Neuronal stem cell (in vitro differentiated cells): Measurements from ENCODE around the gene TMEM72.

Source experiments
- DNase-seq: peaks from one replicate; pipeline ENCODE4 v3.0.0-alpha.2; 2013; ENCODE audit warnings: low spot score
- H2AFZ ChIP-seq: one replicate; pipeline ENCODE4 v1.6.1; 2013; ENCODE audit warnings: mild to moderate bottlenecking, low read length, inconsistent platforms
- H2AK5ac ChIP-seq: 2 replicates; pipeline ENCODE4 v1.6.1; 2013; ENCODE audit warnings: low read depth, mild to moderate bottlenecking, inconsistent platforms, low read length, moderate library complexity, mixed read lengths
- H2BK120ac ChIP-seq: 2 replicates; pipeline ENCODE4 v1.6.1; 2013; ENCODE audit warnings: low read depth, mild to moderate bottlenecking, inconsistent platforms, low read length, moderate library complexity, mixed read lengths
- H2BK12ac ChIP-seq: one replicate; pipeline ENCODE4 v1.6.1; 2013; ENCODE audit warnings: low read length, inconsistent platforms
- H2BK15ac ChIP-seq: 2 replicates; pipeline ENCODE4 v1.6.1; 2013; ENCODE audit warnings: mild to moderate bottlenecking, low read length, inconsistent platforms, mixed read lengths
- H2BK5ac ChIP-seq: one replicate; pipeline ENCODE4 v1.6.1; 2013; ENCODE audit warnings: inconsistent platforms, mild to moderate bottlenecking, low read length, moderate library complexity
- H3K14ac ChIP-seq: one replicate; pipeline ENCODE4 v1.6.1; 2013; ENCODE audit warnings: low read length, inconsistent platforms
- H3K18ac ChIP-seq: 2 replicates; pipeline ENCODE4 v1.6.1; 2013; ENCODE audit warnings: low read length, inconsistent platforms
- H3K23ac ChIP-seq: 2 replicates; pipeline ENCODE4 v1.6.1; 2013; ENCODE audit warnings: low read depth, mild to moderate bottlenecking, mixed read lengths, low read length, inconsistent platforms; ENCODE audit not compliant: poor library complexity
- H3K27ac ChIP-seq: replicated peaks from 3 replicates; pipeline ENCODE4 v1.5.1; 2013; ENCODE audit warnings: low read length, inconsistent platforms
- H3K27me3 ChIP-seq, 3 experiments: 2 replicates each; pipeline ENCODE4 v1.6.1; 2013; ENCODE audit warnings: low read length in 3 of 3, mild to moderate bottlenecking in 2 of 3, inconsistent platforms in 1 of 3, low read depth in 1 of 3, mixed read lengths in 1 of 3, moderate library complexity in 1 of 3; ENCODE audit not compliant: control insufficient read depth in 3 of 3, insufficient read depth in 3 of 3
- H3K36me3 ChIP-seq, 2 donors: replicated peaks in 1 of 2; 2 replicates each; pipeline ENCODE4 v1.6.1; 2013; ENCODE audit warnings: low read length in 2 of 2; ENCODE audit not compliant: control insufficient read depth in 2 of 2, insufficient read depth in 2 of 2
- H3K4ac ChIP-seq: 2 replicates; pipeline ENCODE4 v1.6.1; 2013; ENCODE audit warnings: inconsistent platforms, mild to moderate bottlenecking, low read length, moderate library complexity
- H3K4me1 ChIP-seq, 2 donors: 1 replicate in 1 of 2; 2 replicates in 1 of 2; pipeline ENCODE4 v1.6.1; 2013; ENCODE audit warnings: low read length in 2 of 2, low read depth in 1 of 2; ENCODE audit not compliant: control insufficient read depth in 2 of 2, insufficient read depth in 1 of 2
- H3K4me2 ChIP-seq: one replicate; pipeline ENCODE4 v1.6.1; 2013; ENCODE audit warnings: mild to moderate bottlenecking, low read length, inconsistent platforms; ENCODE audit not compliant: insufficient read depth, poor library complexity, severe bottlenecking
- H3K4me3 ChIP-seq, 2 donors: 2 replicates each; pipeline ENCODE4 v1.5.1; 2013; ENCODE audit warnings: low read length in 2 of 2, mild to moderate bottlenecking in 2 of 2, inconsistent platforms in 1 of 2, moderate library complexity in 1 of 2
- H3K79me1 ChIP-seq: one replicate; pipeline ENCODE4 v1.6.1; 2013; ENCODE audit warnings: low read depth, mild to moderate bottlenecking, inconsistent platforms, low read length, moderate library complexity
- H3K9ac ChIP-seq: one replicate; pipeline ENCODE4 v1.6.1; 2013; ENCODE audit warnings: mild to moderate bottlenecking, low read depth, low read length, inconsistent platforms; ENCODE audit not compliant: poor library complexity
- H3K9me3 ChIP-seq, 2 donors: replicated peaks in 1 of 2; 2 replicates each; pipeline versions ENCODE3 to v1.6.1; 2013; ENCODE audit warnings: low read length in 2 of 2, mild to moderate bottlenecking in 2 of 2, inconsistent platforms in 1 of 2, low read depth in 1 of 2, mixed read lengths in 1 of 2, moderate library complexity in 1 of 2; ENCODE audit not compliant: control insufficient read depth in 2 of 2, insufficient read depth in 1 of 2
- H4K8ac ChIP-seq: one replicate; pipeline ENCODE4 v1.6.1; 2013; ENCODE audit warnings: low read depth, mild to moderate bottlenecking, inconsistent platforms, low read length, moderate library complexity
- H4K91ac ChIP-seq: one replicate; pipeline ENCODE4 v1.6.1; 2013; ENCODE audit warnings: low read length, low read depth, mild to moderate bottlenecking, inconsistent platforms; ENCODE audit not compliant: poor library complexity
- WGBS, 2 donors: extraction: QIAGEN DNeasy Blood & Tissue Kit; methylation state at CpG; one replicate each; pipeline ENCODE4 v1.1.7; 2013; ENCODE audit warnings: missing lambda C conversion rate in 2 of 2, mixed read lengths in 1 of 2; ENCODE audit not compliant: insufficient read length in 2 of 2, insufficient replicate concordance in 1 of 2; ENCODE audit errors: extremely low coverage in 2 of 2; 5-methylcytosine and 5-hydroxymethylcytosine counted together

The TMEM72 gene

DNA sequence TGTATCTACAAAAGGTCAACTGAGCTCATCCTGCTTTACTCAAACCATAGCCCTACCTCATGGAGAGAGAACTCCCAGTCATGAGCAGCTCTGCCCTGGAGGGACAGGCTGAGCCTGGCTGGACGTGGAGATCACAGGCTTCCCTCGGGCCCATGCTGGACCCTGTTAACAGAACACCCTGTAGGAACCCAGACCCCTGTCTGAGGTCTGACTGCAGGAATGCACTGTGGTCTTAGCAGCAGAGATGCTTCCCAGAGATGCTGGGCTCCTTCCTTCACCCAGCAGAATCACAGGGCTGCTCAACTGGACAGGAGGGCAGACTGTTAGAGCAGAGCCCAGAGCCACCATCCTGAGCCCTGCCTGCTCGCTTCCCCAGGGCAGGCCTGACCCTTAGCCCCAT is 814 bp downstream of the TMEM72 start:
- Histone ChIP-seq H3K4me2 (no peak overlapping the region), H2AK5ac (no peak overlapping the region), H3K4ac (no peak overlapping the region), H2BK120ac (no peak overlapping the region), H2BK12ac (no peak overlapping the region), H2BK15ac (peak overlapping the region; percentile 0), H3K4me3 (no peak overlapping the region), H3K9me3 (no peaks in the 10 kb centered on the region), H3K36me3 (no peaks in the 10 kb centered on the region), H3K23ac (no peak overlapping the region), H3K14ac (no peak overlapping the region), H3K27ac (no peak overlapping the region), H3K27me3 (peaks cover 0 to 5% (median 0%) of the 10 kb centered on the region in 3 experiments), H3K79me1 (no peaks in the 10 kb centered on the region), H3K9ac (no peak overlapping the region), H3K18ac (peak overlapping the region; percentile 49), H2AFZ (no peak overlapping the region), H3K4me1 (peaks cover 0 to 25% of the 10 kb centered on the region in 2 donors), H4K8ac (no peak overlapping the region), H2BK5ac (no peak overlapping the region), H4K91ac (no peak overlapping the region)
- DNase-seq = no peak
- no CpG with 5 or more reads among the region's 3 CpGs for WGBS, 2 donors

DNA sequence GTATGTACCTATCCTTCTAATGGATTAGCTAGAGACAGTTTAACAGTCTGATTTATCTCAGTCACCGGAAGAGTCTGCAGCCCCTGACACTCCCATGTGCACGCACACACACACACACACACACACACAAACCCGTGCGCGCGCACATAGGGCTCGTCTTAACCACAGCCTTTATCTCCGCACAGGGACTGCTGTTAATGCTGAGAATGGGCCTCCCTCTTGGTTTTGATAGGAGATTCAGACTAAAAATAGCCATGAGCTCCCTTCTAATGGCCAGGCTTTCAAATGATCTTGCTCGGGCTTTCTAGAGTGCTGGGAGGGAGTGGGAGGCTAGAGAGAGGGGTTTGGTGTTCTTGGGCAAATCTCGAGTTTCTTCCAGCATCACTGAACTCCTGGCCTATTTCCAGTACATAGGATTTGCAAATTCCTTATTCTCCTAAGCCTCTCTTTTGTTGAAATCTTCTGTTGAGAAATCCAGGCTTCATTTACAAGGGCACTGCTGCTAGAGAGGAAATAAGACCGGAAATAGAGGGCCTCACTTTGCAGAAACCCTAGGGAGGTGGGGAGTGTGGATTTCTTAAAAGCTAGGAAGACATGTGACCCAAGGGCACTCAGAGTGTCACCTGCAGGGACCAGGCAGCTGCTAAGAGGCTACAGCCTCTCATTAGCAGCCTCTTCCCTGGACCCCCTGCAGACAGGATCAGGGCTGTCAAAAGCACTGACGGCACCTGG is 2.4 kb downstream of the TMEM72 start:
- Histone ChIP-seq H2AK5ac (no peak overlapping the region), H3K14ac (no peak overlapping the region), H2AFZ (peak overlapping the region; percentile 45), H4K8ac (no peak overlapping the region), H3K79me1 (no peaks in the 10 kb centered on the region), H3K27ac (no peak overlapping the region), H3K18ac (peak overlapping the region; percentile 68), H3K36me3 (no peaks in the 10 kb centered on the region), H3K9me3 (no peaks in the 10 kb centered on the region), H2BK120ac (no peak overlapping the region), H2BK5ac (peak overlapping the region; percentile 40), H2BK12ac (no peak overlapping the region), H3K4me2 (no peak overlapping the region), H2BK15ac (no peak overlapping the region), H3K27me3 (peaks cover 0 to 5% (median 0%) of the 10 kb centered on the region in 3 experiments), H3K23ac (no peak overlapping the region), H3K9ac (no peak overlapping the region), H3K4me3 (no peak overlapping the region), H3K4me1 (peaks cover 0 to 17% of the 10 kb centered on the region in 2 donors), H3K4ac (no peak overlapping the region), H4K91ac (no peak overlapping the region)
- WGBS, 2 donors = no CpG with 5 or more reads among the region's 12 CpGs
- no peak for DNase-seq

DNA sequence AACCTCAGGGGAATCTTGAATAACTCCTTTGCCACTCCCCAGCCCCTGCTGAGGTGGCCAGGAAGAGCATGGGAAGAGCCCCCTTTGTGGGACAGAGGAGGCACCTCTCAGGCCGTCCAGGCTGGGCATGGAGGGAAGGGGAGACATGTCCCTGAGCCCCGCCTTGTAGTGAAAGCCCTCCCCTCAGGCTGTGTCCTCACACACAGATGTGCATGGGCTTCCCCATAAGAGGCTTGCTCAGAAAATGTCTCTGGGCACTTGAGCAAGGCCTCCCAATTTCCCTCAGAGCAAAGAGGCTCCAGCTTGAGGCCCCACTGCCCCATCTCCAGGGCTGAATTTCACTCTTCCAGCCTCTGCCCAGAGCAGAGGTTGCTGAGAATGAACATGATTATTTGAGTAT is 3.8 kb downstream of the TMEM72 start:
- H3K4me3 ChIP-seq = no peak overlapping the region
- H3K23ac ChIP-seq = no peak overlapping the region
- H4K8ac ChIP-seq = no peak overlapping the region

GRCh38 chr10:44916429-44916828 is 5.3 kb downstream of the TMEM72 start:
- Histone ChIP-seq H3K4me3 (no peak overlapping the region), H2AFZ (no peak overlapping the region), H3K9ac (no peak overlapping the region), H3K18ac (no peak overlapping the region), H2BK5ac (no peak overlapping the region), H3K9me3 (no peaks in the 10 kb centered on the region), H3K79me1 (no peaks in the 10 kb centered on the region), H3K14ac (no peak overlapping the region), H3K27ac (no peak overlapping the region), H4K8ac (no peak overlapping the region), H3K27me3 (peaks cover 0 to 4% (median 0%) of the 10 kb centered on the region in 3 experiments), H2BK15ac (no peak overlapping the region), H3K4me1 (peaks cover 0 to 6% of the 10 kb centered on the region in 2 donors), H3K23ac (no peak overlapping the region), H3K4ac (no peak overlapping the region), H3K36me3 (no peaks in the 10 kb centered on the region), H2BK120ac (no peak overlapping the region), H2AK5ac (no peak overlapping the region), H3K4me2 (no peak overlapping the region), H4K91ac (no peak overlapping the region), H2BK12ac (no peak overlapping the region)
- DNase-seq = no peak
- no CpG with 5 or more reads among the region's 2 CpGs for WGBS, 2 donors

More for the DNA sequence above, 3.8 kb downstream of the TMEM72 start:
- Histone ChIP-seq H2AK5ac (no peak overlapping the region), H3K79me1 (no peaks in the 10 kb centered on the region), H4K91ac (no peak overlapping the region), H2BK120ac (no peak overlapping the region), H3K36me3 (no peaks in the 10 kb centered on the region), H3K4ac (no peak overlapping the region), H3K27ac (no peak overlapping the region), H2BK15ac (peak overlapping the region; percentile 63), H2BK12ac (no peak overlapping the region), H3K9ac (no peak overlapping the region), H2BK5ac (no peak overlapping the region), H3K27me3 (peaks cover 0 to 9% (median 0%) of the 10 kb centered on the region in 3 experiments), H3K9me3 (no peaks in the 10 kb centered on the region), H3K18ac (no peak overlapping the region), H3K4me2 (no peak overlapping the region), H2AFZ (no peak overlapping the region), H3K14ac (no peak overlapping the region), H3K4me1 (peaks cover 0 to 10% of the 10 kb centered on the region in 2 donors)
- no peak for DNase-seq
- no CpG with 5 or more reads among the region's 2 CpGs for WGBS, 2 donors
